Measurements from ENCODE around the gene SLITRK6. TPM values are rescaled to one million over a fixed set of nuclear protein-coding genes. Genes with fewer than 3 reads are reported as not detected.

The SLITRK6 gene, protein sequence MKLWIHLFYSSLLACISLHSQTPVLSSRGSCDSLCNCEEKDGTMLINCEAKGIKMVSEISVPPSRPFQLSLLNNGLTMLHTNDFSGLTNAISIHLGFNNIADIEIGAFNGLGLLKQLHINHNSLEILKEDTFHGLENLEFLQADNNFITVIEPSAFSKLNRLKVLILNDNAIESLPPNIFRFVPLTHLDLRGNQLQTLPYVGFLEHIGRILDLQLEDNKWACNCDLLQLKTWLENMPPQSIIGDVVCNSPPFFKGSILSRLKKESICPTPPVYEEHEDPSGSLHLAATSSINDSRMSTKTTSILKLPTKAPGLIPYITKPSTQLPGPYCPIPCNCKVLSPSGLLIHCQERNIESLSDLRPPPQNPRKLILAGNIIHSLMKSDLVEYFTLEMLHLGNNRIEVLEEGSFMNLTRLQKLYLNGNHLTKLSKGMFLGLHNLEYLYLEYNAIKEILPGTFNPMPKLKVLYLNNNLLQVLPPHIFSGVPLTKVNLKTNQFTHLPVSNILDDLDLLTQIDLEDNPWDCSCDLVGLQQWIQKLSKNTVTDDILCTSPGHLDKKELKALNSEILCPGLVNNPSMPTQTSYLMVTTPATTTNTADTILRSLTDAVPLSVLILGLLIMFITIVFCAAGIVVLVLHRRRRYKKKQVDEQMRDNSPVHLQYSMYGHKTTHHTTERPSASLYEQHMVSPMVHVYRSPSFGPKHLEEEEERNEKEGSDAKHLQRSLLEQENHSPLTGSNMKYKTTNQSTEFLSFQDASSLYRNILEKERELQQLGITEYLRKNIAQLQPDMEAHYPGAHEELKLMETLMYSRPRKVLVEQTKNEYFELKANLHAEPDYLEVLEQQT
- total RNA-seq (2014; rRNA removed; shearing (Covaris generic)): 25.5 and 29.2 TPM in 2 replicates

DNA sequence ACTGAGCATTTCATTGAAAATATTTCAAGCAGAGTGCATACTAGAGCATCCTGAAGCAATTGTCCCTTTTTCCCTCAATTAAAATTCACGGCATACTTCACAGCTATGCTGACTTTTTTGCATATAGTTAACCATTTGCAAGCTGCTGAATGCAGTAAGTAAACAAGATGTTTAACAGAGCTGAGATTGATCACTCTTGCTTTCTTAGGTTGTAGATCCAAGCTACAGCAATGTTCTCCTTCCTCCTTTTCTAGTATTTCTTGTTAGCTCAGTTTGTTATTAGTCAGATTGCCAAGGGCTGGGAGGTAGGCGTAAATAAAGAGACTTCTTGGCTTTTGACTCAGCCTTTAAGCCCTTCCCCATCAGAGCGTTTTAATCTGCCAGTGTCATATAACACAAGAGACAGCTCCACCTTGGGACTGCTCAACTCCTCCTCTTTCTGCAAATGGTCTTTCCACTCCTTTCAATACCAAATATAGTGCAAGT lies at the start of gene SLITRK6:
Gene SLITRK6 (minus strand): TSS at position 323 of the 486 bp plus-strand sequence. CDS start 2,911 bp downstream, outside the sequence.

Measured in A375 (cell line).